Esophagus squamous epithelium (tissue), 5 donors: Measurements from ENCODE around the gene CELSR1. TPM values are rescaled to one million over a fixed set of nuclear protein-coding genes. Genes with fewer than 3 reads are reported as not detected.
A peak's percentile ranks its signal among the peaks of the same experiment; 100 is the strongest.

Experiments
- DNase-seq: peaks from one replicate; lab custom pipeline; 2025; lab: John Stamatoyannopoulos, UW
- H3K27ac ChIP-seq, 4 donors: fragments of 200-600 bp; sonication (generic); one replicate each; pipeline ENCODE4 v1.5.1; 2016 to 2019; ENCODE audit warnings: mild to moderate bottlenecking in 1 of 4
- H3K27me3 ChIP-seq, 4 donors: fragments of 200-600 bp; sonication (generic); 1 replicate in 3 of 4; 2 replicates in 1 of 4; pipeline versions ENCODE4 v1.5.1 to v1.6.0; 2017 to 2021; ENCODE audit warnings: antibody characterized with exemption in 1 of 4
- H3K36me3 ChIP-seq, 3 donors: fragments of 200-600 bp; sonication (generic); one replicate each; pipeline ENCODE4 v1.5.1; 2016 to 2019
- H3K4me1 ChIP-seq, 3 donors: fragments of 200-600 bp; sonication (generic); one replicate each; pipeline ENCODE4 v1.5.1; 2017 to 2019
- H3K4me3 ChIP-seq, 4 donors: fragments of 200-600 bp; sonication (generic); 1 replicate in 3 of 4; 2 replicates in 1 of 4; pipeline ENCODE4 v1.5.1; 2016 to 2019; ENCODE audit warnings: mild to moderate bottlenecking in 2 of 4, moderate library complexity in 1 of 4
- H3K9me3 ChIP-seq, 3 donors: fragments of 200-600 bp; sonication (generic); one replicate each; pipeline ENCODE4 v1.5.1; 2016 to 2019
- CTCF ChIP-seq, 6 experiments: fragments of 450-650 bp in 4 of 6; fragments of 200-600 bp in 2 of 6; sonication (generic) in 2 of 6; IDR thresholded peaks; one replicate each; pipeline ENCODE4 v1.5.1; 2016 to 2019; ENCODE audit warnings: antibody characterized with exemption in 6 of 6, mild to moderate bottlenecking in 4 of 6, moderate library complexity in 4 of 6
- POLR2A ChIP-seq, 4 donors: fragments of 450-650 bp; IDR thresholded peaks; one replicate each; pipeline ENCODE4 v1.6.1; 2017; ENCODE audit warnings: antibody characterized with exemption in 4 of 4, mild to moderate bottlenecking in 4 of 4, moderate library complexity in 3 of 4
- WGBS, 2 donors: methylation state at CpG; one replicate each; pipeline ENCODE4 v1.1.5; 2018; 5-methylcytosine and 5-hydroxymethylcytosine counted together
- intact Hi-C: fragments of 100-400 bp; cut with DNase I; formaldehyde crosslinking; loops from one replicate; pipeline ENCODE4 v1.15.0; 2022
- total RNA-seq, 4 donors: library from RNA; depleted of rRNA; stranded (reverse); fragments of >200 nt; gene quantifications; one replicate each; pipeline ENCODE4 v1.1.0, GENCODE V29; 2016
- donor health status: DM: yes; HTN: yes; CAD: no.

CELSR1 gene
- total RNA-seq, 4 donors from 2014 or later = 38.7 to 50.6 (median 43.7) TPM

- H3K4me1 ChIP-seq = peaks cover 39 to 100% (median 54%) of the 10 kb centered on the region in 3 donors
- no peaks in the 10 kb centered on the region for H3K36me3 ChIP-seq
- H3K4me3 ChIP-seq = no peak overlapping the region
- TF ChIP-seq POLR2A (IDR thresholded peaks at IDR 0.05) (no peak), CTCF (IDR thresholded peaks at IDR 0.05) (no peak)
- H3K9me3 ChIP-seq = no peaks in the 10 kb centered on the region
- H3K27me3 ChIP-seq = no peaks in the 10 kb centered on the region
- no peak for DNase-seq
- intact Hi-C loops = no loop called here
- WGBS, 2 donors = 84 to 100% methylated on average over 2 to 14 of the region's 19 CpGs
- peak overlapping the region in 2 of 4 donors; percentile 69 for H3K27ac ChIP-seq
Observed at GRCh38 chr22:46585340-46586122, 48.1 kb upstream of the CELSR1 start.

GRCh38 chr22:46584081-46584921 is 46.9 kb upstream of the CELSR1 start:
- Histone ChIP-seq H3K4me3 (peak overlapping the region in 3 of 4 donors; percentile 10 to 40 (median 14)), H3K27ac (peak overlapping the region; percentile 65 to 69 (median 67)), H3K9me3 (no peaks in the 10 kb centered on the region), H3K27me3 (no peaks in the 10 kb centered on the region), H3K36me3 (no peaks in the 10 kb centered on the region), H3K4me1 (peaks cover 51 to 100% (median 66%) of the 10 kb centered on the region in 3 donors)
- TF ChIP-seq POLR2A (IDR thresholded peaks at IDR 0.05) (no peak), CTCF (IDR thresholded peaks at IDR 0.05) (no peak)
- DNase-seq = no peak
- WGBS, 2 donors = 42 to 69% methylated on average over 22 to 26 of the region's 43 CpGs
- intact Hi-C loops = no loop called here

GRCh38 chr22:46583571-46583970 is 46.2 kb upstream of the CELSR1 start:
- DNase-seq = no peak
- Histone ChIP-seq H3K4me1 (peaks cover 59 to 100% (median 73%) of the 10 kb centered on the region in 3 donors), H3K36me3 (no peaks in the 10 kb centered on the region), H3K4me3 (no peak overlapping the region), H3K27ac (no peak overlapping the region), H3K9me3 (no peaks in the 10 kb centered on the region), H3K27me3 (no peaks in the 10 kb centered on the region)
- WGBS, 2 donors = 89% methylated on average over 5 to 10 of the region's 11 CpGs
- intact Hi-C loops = no loop called here
- TF ChIP-seq POLR2A (IDR thresholded peaks at IDR 0.05) (no peak), CTCF (IDR thresholded peaks at IDR 0.05) (no peak)

- no peak overlapping the region for H3K27ac ChIP-seq
- H3K4me1 ChIP-seq = peaks cover 68 to 100% (median 73%) of the 10 kb centered on the region in 3 donors
- 77 to 85% methylated on average over 5 to 11 of the region's 14 CpGs for WGBS, 2 donors
- H3K27me3 ChIP-seq = no peaks in the 10 kb centered on the region
- H3K4me3 ChIP-seq = no peak overlapping the region
- no peak for DNase-seq
- no peaks in the 10 kb centered on the region for H3K36me3 ChIP-seq
- TF ChIP-seq POLR2A (IDR thresholded peaks at IDR 0.05) = no peak
- TF ChIP-seq CTCF (IDR thresholded peaks at IDR 0.05) = no peak
- intact Hi-C loops = no loop called here
- H3K9me3 ChIP-seq = no peaks in the 10 kb centered on the region
Observed at GRCh38 chr22:46582281-46582933, 45.0 kb upstream of the CELSR1 start.
